Glutamatergic neuron (in vitro differentiated cells): ENCODE measurements around the gene ZNF652. TPM values are rescaled to one million over a fixed set of nuclear protein-coding genes. Genes with fewer than 3 reads are reported as not detected.

ENCODE experiments used
- DNase-seq: peaks from one replicate; pipeline ENCODE4 v3.0.0; 2022
- H3K27ac Mint-ChIP-seq: one replicate; pipeline ENCODE4 v1.8.0; 2020; ENCODE audit warnings: mild to moderate bottlenecking, mixed read lengths, inconsistent platforms; ENCODE audit not compliant: unreplicated experiment
- H3K27me3 Mint-ChIP-seq: one replicate; pipeline ENCODE4 v1.8.0; 2020; ENCODE audit warnings: mild to moderate bottlenecking, moderate library complexity, mixed read lengths, inconsistent platforms; ENCODE audit not compliant: unreplicated experiment
- H3K36me3 Mint-ChIP-seq: one replicate; pipeline ENCODE4 v1.8.0; 2020; ENCODE audit warnings: mild to moderate bottlenecking, mixed read lengths, inconsistent platforms; ENCODE audit not compliant: unreplicated experiment
- H3K4me1 Mint-ChIP-seq: one replicate; pipeline ENCODE4 v1.8.0; 2020; ENCODE audit warnings: mild to moderate bottlenecking, low read depth, mixed read lengths, inconsistent platforms; ENCODE audit not compliant: unreplicated experiment
- H3K4me3 Mint-ChIP-seq: one replicate; pipeline ENCODE4 v1.8.0; 2020; ENCODE audit warnings: mild to moderate bottlenecking, mixed read lengths, inconsistent platforms; ENCODE audit not compliant: unreplicated experiment
- H3K9me3 Mint-ChIP-seq: one replicate; pipeline ENCODE4 v1.8.0; 2020; ENCODE audit warnings: mild to moderate bottlenecking, moderate library complexity, mixed read lengths, inconsistent platforms; ENCODE audit not compliant: unreplicated experiment
- total RNA-seq: library from RNA; stranded (reverse); fragmentation: NEBNext Ultra II Directional; extraction: Animal tissue kit (Norgen Biotek cat#: 25700); gene quantifications from one replicate; pipeline ENCODE4 v1.2.1, GENCODE V29; 2021; ENCODE audit not compliant: unreplicated experiment
- TF ChIP-seq, protein P1 (sequence below): fragments of 200-600 bp; sonication (generic); IDR thresholded peaks from one replicate; pipeline ENCODE4 v1.5.0; 2021; ENCODE audit not compliant: partially characterized antibody, unreplicated experiment

The ZNF652 gene
- total RNA-seq, 1 donor from 2014 or later = 37.4 TPM

DNA sequence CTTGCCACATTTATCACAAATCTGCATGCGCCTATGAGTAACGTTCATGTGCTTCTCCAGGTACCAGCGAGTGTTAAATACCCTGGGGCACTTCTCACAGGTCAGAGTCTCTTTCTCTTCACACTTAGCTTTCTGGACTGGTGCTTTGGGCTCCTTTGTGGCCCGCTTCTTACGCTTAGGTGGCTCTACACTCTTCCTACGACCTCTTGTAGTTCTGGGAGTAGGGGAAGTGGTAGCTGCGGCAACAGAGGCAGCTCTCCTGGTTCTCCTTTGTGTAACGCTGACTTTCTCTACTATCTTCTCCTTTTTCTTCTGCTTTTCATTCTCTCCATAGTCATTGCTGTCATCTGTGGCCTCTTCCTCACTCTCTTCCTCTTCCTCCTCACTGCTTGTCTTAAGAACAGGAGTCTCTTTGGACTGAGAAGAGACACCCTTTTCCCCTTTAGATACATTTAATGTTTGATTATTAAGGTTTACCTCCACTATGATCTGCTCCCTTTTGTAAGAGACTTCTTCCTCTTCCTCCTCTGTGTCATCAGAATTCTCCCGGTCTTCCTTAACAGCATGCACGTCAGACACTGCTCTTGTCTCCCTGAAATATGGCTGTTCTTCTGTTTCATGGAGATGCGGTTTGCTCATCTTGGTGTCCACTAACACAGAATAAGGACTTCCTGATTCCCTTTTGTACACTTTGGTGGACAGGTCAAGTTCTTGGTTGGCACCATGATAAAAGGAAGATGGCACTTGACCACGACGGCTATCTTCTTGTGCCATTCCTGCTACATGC lies 45.0 kb downstream of the ZNF652 start:
- Mint-ChIP-seq H3K36me3 (no peaks in the 10 kb centered on the region), H3K27ac (no peak overlapping the region), H3K4me1 (no peaks in the 10 kb centered on the region), H3K4me3 (no peak overlapping the region), H3K9me3 (no peaks in the 10 kb centered on the region), H3K27me3 (no peaks in the 10 kb centered on the region)
- DNase-seq = no peak
- TF ChIP-seq, protein P1, sequence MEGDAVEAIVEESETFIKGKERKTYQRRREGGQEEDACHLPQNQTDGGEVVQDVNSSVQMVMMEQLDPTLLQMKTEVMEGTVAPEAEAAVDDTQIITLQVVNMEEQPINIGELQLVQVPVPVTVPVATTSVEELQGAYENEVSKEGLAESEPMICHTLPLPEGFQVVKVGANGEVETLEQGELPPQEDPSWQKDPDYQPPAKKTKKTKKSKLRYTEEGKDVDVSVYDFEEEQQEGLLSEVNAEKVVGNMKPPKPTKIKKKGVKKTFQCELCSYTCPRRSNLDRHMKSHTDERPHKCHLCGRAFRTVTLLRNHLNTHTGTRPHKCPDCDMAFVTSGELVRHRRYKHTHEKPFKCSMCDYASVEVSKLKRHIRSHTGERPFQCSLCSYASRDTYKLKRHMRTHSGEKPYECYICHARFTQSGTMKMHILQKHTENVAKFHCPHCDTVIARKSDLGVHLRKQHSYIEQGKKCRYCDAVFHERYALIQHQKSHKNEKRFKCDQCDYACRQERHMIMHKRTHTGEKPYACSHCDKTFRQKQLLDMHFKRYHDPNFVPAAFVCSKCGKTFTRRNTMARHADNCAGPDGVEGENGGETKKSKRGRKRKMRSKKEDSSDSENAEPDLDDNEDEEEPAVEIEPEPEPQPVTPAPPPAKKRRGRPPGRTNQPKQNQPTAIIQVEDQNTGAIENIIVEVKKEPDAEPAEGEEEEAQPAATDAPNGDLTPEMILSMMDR = no peak

DNA sequence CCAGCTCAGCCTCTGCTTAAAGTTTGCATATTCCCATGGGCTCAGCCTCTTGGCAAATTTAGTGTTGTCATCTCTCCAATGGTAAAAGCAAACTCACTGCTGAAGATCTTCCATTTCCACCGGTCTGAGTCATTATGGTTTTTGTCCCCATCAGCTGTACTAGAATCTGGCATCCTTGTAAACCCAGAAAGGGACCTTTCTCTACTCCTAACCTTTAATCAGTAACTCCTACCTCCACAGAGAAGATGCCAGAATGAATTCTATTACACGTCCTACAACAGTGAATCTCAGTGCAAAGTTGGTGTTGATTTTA lies 45.8 kb downstream of the ZNF652 start:
- no peaks in the 10 kb centered on the region for H3K4me1 Mint-ChIP-seq
- H3K4me3 Mint-ChIP-seq = no peak overlapping the region
- no peaks in the 10 kb centered on the region for H3K9me3 Mint-ChIP-seq
- H3K27ac Mint-ChIP-seq = no peak overlapping the region
- no peaks in the 10 kb centered on the region for H3K27me3 Mint-ChIP-seq
- DNase-seq = no peak
- TF ChIP-seq, protein P1 = no peak
- no peaks in the 10 kb centered on the region for H3K36me3 Mint-ChIP-seq

DNA sequence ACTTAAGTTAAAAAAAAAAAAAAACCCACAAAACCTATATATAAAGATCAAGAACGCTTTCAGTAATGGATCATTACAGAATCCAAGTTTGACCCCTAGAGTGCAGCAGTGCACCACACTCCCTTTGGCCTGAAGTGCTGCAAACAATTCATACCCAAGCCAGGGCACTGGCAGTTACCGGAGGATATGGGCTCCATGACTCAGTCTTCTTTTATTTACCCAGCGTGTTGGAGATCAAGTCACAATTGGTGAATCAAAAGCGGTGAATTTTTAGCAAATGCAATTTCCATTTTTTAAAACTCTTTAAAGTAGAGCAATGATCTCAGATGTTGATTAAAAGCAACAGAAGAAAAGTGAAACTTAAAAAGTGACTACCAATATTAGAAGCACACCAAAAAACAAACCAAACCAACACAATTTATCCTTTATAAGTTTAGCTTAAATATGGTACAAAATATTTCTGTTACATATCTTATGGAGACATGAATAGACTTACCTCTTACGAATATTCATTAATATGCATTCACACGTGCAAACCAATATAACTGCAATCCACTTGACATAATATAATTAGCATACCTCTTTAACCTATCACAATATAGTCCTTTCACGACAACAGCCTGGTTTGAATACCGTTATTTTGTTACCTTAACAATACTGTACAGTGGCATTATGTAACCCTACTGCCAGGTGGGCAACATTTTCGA lies 46.3 kb downstream of the ZNF652 start:
- peak; percentile 52 for DNase-seq
- no peaks in the 10 kb centered on the region for H3K9me3 Mint-ChIP-seq
- H3K4me1 Mint-ChIP-seq = no peaks in the 10 kb centered on the region
- no peak overlapping the region for H3K4me3 Mint-ChIP-seq
- no peak overlapping the region for H3K27ac Mint-ChIP-seq
- H3K36me3 Mint-ChIP-seq = no peaks in the 10 kb centered on the region
- H3K27me3 Mint-ChIP-seq = no peaks in the 10 kb centered on the region
- TF ChIP-seq, protein P1 = peak; percentile 38

DNA sequence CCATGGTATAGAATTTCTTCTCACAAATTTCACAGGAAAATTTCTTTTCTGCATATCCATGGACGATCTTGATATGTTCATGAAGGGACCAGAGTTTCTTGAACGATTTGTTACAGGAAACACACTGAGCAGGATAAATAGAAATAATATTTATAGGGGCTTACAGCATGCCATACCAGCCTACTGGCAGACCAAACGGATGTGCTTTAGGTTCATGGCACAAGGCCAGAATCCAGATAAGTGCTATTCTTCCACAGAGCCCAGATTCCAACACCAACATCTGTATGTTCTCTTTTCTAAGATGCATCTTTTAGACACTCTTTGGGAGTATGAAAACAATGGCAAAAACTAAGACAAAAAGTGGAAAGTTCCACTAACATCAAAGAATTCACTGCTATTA lies 49.3 kb downstream of the ZNF652 start:
- TF ChIP-seq, protein P1 = no peak
- no peaks in the 10 kb centered on the region for H3K36me3 Mint-ChIP-seq
- H3K27me3 Mint-ChIP-seq = peaks cover 2% of the 10 kb centered on the region
- no peak for DNase-seq
- no peak overlapping the region for H3K27ac Mint-ChIP-seq
- H3K9me3 Mint-ChIP-seq = no peaks in the 10 kb centered on the region
- no peak overlapping the region for H3K4me3 Mint-ChIP-seq
- no peaks in the 10 kb centered on the region for H3K4me1 Mint-ChIP-seq

DNA sequence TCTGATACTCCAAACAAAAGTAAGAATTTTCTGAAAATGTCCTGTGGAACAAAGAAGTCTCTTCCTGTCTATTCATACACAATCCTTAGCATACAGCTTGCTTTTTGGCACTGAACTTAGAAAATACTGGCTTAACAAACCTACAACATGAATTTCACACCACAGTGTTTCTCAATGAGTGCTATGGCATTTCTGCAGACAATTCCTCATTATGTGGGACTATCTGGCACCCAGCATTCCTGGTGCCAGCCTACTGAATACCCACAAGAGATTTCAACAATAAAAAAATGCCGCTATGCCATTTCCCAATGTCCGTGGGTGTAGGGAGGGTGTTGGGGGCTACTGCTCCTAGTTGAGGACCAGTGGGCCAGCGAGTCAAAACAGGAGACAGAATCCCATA lies 62.1 kb downstream of the ZNF652 start:
- Mint-ChIP-seq H3K4me3 (no peak overlapping the region), H3K4me1 (no peaks in the 10 kb centered on the region), H3K27ac (no peak overlapping the region), H3K36me3 (no peaks in the 10 kb centered on the region), H3K27me3 (no peaks in the 10 kb centered on the region), H3K9me3 (no peaks in the 10 kb centered on the region)
- no peak for DNase-seq
- TF ChIP-seq, protein P1 = no peak
